ENCODE measurements around the gene CBARP.

The CBARP gene

GRCh38 chr19:1240925-1241324 lies 3.1 kb upstream of the CBARP start:
- no peak for DNase-seq (ENCODE audit: low read depth)
- TF ChIP-seq, protein P1, sequence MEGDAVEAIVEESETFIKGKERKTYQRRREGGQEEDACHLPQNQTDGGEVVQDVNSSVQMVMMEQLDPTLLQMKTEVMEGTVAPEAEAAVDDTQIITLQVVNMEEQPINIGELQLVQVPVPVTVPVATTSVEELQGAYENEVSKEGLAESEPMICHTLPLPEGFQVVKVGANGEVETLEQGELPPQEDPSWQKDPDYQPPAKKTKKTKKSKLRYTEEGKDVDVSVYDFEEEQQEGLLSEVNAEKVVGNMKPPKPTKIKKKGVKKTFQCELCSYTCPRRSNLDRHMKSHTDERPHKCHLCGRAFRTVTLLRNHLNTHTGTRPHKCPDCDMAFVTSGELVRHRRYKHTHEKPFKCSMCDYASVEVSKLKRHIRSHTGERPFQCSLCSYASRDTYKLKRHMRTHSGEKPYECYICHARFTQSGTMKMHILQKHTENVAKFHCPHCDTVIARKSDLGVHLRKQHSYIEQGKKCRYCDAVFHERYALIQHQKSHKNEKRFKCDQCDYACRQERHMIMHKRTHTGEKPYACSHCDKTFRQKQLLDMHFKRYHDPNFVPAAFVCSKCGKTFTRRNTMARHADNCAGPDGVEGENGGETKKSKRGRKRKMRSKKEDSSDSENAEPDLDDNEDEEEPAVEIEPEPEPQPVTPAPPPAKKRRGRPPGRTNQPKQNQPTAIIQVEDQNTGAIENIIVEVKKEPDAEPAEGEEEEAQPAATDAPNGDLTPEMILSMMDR (IDR thresholded peaks at IDR 0.05; ENCODE audit: control insufficient read depth, extremely low read depth, insufficient read depth) = no peak
- H3K4me3 ChIP-seq (ENCODE audit: low read depth, low read length) = peak overlapping the region; percentile 84

DNA sequence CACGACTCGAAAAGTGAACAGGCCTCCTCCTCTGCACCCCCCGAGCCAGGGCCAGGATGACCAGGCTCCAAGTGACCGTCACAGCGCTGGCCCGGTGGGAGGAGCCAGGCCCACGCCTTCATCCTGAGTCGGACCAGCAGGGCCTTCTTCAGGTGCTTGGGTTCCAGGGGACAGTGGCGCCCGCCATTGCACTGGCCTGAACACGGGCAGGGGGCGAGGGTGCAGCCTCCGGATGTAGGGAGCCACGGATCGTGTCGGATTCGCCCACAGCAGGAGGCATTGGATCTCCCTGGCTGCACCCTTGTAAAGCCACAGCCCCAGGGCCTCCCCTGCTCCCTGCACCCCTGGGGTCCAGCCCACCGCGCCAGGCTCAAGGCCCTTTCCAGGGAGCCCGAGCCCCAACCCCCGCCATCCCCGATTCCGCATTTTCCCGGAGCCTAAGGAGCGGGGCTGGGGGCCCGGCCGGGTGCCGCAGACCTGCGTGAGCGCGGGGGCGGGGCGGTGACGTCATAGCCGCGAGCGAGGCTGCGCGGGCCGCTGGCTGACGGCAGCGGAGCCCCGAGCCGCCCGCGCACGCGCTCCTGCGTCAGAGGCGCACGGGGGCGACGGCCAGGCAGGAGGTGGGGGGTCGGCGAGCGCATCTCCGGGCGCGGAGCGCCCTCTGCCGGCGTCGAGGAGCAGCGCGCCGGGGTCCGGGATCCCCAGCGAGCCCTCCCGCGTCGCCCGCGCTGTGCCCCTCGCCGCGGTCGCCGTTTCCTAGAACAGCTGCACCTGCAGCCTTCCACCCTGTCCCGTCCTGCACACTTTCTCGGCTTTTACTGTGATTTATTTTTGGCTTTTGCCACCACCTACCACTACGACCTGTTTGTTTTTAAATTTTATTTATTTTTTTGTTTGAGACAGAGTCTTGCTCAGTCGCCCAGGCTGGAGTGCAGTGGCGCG lies 2.3 kb upstream of the CBARP start:
- DNase-seq (ENCODE audit: low read depth) = no peak
- peak overlapping the region; percentile 84 for H3K4me3 ChIP-seq (ENCODE audit: low read depth, low read length)

DNA sequence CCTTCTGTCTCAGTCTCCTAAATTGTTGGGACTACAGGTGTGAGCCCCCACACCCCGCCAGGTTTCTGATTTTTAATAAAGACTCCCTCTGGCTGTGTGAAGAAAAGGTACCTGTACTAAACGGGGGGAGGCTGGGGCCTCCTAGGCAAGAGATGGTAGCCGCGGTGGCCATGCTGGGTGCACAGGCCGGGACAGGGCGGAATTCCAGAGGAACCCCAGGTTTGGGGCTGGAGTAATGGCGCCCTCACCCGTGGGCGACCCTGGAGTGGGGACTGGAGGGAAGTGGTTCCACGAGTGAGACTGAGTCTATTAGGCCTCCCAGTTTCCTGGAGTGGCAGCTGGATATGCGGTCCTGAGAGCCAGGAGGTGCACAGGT lies 1.6 kb upstream of the CBARP start:
- TF ChIP-seq, protein P1 (IDR thresholded peaks at IDR 0.05; ENCODE audit: control insufficient read depth, extremely low read depth, insufficient read depth) = no peak
- H3K4me3 ChIP-seq (ENCODE audit: low read depth, low read length) = no peak overlapping the region
- no peak for DNase-seq (ENCODE audit: low read depth)

More for the DNA sequence above, 2.3 kb upstream of the CBARP start:
- TF ChIP-seq, protein P1 (IDR thresholded peaks at IDR 0.05; ENCODE audit: control insufficient read depth, extremely low read depth, insufficient read depth) = peak; percentile 70

GRCh38 chr19:1238369-1239303 lies 831 bp upstream of the CBARP start:
- TF ChIP-seq, protein P1 (IDR thresholded peaks at IDR 0.05; ENCODE audit: control insufficient read depth, extremely low read depth, insufficient read depth) = no peak
- H3K4me3 ChIP-seq (ENCODE audit: low read depth, low read length) = peak overlapping the region; percentile 23; the same call in 1 of the 2 replicates
- no peak for DNase-seq (ENCODE audit: low read depth)

DNA sequence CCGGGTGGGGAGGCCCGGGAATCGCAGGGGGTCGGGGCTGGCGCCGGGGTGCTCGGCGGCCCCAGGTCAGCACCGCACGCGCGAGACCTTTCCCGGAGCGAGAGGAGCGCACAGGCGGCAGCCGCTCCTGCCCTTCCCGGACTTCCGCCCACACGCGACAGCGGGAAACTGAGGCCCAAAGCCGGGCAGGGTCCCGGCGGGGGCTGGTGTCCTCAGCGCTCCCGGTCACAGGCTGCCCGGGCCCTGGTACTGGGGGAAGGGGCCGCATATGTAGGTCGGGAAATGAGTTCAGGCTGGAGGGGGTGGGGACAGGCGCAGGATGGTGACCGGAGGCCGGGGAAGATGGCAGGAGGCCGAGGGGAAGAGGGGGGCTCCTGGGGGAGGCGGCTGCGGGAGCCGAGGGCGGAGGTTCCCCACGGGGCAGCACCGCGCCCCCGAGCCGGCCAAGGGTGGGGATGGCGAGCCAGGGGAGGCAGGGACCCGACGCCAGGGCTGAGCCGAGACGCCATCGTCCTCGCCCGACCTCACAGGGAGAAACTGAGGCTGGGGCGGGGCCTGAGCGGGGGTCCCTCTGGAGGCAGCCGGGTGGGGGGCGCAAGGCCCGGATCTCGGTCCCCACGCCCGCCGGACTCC lies 662 bp downstream of the CBARP start:
- no peak for DNase-seq (ENCODE audit: low read depth)
- peak overlapping the region; percentile 61 for H3K4me3 ChIP-seq (ENCODE audit: low read depth, low read length)
- TF ChIP-seq, protein P1 (IDR thresholded peaks at IDR 0.05; ENCODE audit: control insufficient read depth, extremely low read depth, insufficient read depth) = no peak

DNA sequence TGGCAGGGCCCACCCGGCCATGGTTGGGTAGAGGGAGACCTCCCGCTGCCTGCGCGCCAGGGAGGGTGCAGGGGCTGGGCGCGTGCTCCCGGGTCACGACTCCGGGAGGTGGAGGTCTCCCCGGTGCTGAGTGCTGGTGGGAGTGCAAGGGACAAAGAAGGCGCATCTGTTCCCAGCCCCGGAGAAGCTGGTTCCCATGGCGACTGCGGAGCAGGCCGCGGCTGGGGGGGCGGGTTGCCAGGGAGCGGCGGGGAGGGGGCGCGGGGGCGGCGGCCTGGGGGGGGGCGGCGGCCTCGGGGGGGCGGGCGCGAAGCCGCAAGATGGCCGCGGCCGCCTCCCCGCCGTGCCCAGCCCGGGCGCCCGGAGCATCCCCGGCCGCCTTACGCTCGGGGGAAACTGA lies 1.2 kb downstream of the CBARP start:
- H3K4me3 ChIP-seq (ENCODE audit: low read depth, low read length) = peak overlapping the region; percentile 61
- TF ChIP-seq, protein P1 (IDR thresholded peaks at IDR 0.05; ENCODE audit: control insufficient read depth, extremely low read depth, insufficient read depth) = no peak
- no peak for DNase-seq (ENCODE audit: low read depth)
